Skeletal muscle tissue (tissue), 4 donors: ENCODE results near the gene IL17RA. TPM values are rescaled to one million over a fixed set of nuclear protein-coding genes. Genes with fewer than 3 reads are reported as not detected.

Experiments
- H3K27ac ChIP-seq: one replicate; pipeline ENCODE4 v1.7.0; 2013; ENCODE audit warnings: mild to moderate bottlenecking, low read depth, low read length, inconsistent platforms
- H3K27me3 ChIP-seq, 3 donors: one replicate each; pipeline ENCODE4 v1.7.0; 2013; ENCODE audit warnings: low read length in 3 of 3; ENCODE audit not compliant: control insufficient read depth in 3 of 3, insufficient read depth in 3 of 3
- H3K36me3 ChIP-seq, 3 donors: one replicate each; pipeline ENCODE4 v1.7.0; 2013; ENCODE audit warnings: low read length in 3 of 3; ENCODE audit not compliant: control insufficient read depth in 3 of 3, insufficient read depth in 3 of 3
- H3K4me1 ChIP-seq, 3 donors: one replicate each; pipeline ENCODE4 v1.7.0; 2013; ENCODE audit warnings: low read length in 3 of 3, mild to moderate bottlenecking in 3 of 3; ENCODE audit not compliant: control insufficient read depth in 3 of 3, insufficient read depth in 3 of 3
- H3K4me3 ChIP-seq, 3 donors: one replicate each; pipeline ENCODE4 v1.7.0; 2013; ENCODE audit warnings: low read length in 3 of 3
- H3K9ac ChIP-seq, 3 donors: one replicate each; pipeline ENCODE4 v1.7.0; 2013; ENCODE audit warnings: low read length in 3 of 3, mild to moderate bottlenecking in 3 of 3, moderate library complexity in 2 of 3, low read depth in 1 of 3
- H3K9me3 ChIP-seq, 3 donors: one replicate each; pipeline ENCODE4 v1.7.0; 2013; ENCODE audit warnings: low read length in 3 of 3; ENCODE audit not compliant: control insufficient read depth in 3 of 3
- total RNA-seq: library from RNA; depleted of rRNA; stranded (reverse); fragments of >200 nt; gene quantifications from one replicate; pipeline ENCODE4 v1.2.3, GENCODE V29; 2014
- donor health status: Osteomylitis.

The IL17RA gene
- total RNA-seq, 1 donor from 2014 or later, result 3.1 TPM

DNA sequence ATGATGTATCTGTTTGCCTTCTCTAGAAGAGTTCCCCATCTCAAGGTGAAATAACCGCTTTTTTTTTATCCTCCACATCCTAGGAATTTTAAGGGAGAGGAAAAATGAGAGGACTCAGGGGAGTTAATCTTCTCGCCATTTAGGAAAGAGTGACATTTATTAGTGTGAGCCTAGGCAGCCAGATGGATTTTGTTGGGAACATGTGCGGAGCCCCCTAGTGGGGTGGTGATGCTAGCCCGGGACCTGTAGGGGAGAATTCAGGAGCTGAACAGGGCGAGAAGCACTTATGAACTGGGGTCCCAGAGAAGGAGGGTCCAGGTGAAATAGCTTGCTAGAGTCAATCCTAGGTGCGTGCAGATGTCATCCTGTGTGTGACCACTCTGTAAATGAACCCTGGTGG is 10.7 kb downstream of the IL17RA start:
- Histone ChIP-seq H3K27ac (no peak overlapping the region), H3K4me1 (no peaks in the 10 kb centered on the region), H3K36me3 (peaks cover 7 to 27% (median 15%) of the 10 kb centered on the region in 3 donors)

DNA sequence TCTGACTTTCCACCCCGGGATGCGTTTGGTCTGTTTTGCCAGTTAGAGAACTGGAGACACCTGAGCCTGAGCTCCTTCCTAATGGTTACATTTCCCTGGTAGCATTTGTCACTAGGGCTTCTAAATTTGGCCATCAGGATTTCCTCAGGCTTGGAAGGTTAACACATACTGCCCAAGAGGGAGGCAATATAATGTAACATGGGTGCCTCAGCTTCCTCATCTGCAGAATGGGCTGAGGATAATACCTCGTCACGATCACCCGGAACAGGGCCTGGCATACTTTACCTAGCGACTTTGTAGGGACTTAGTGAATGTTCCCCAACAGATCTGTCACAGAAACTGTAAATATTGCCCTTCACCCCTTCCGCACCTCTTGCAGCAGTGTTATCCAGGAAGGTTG is 11.3 kb downstream of the IL17RA start:
- Histone ChIP-seq H3K4me1 (no peaks in the 10 kb centered on the region), H3K9ac (no peak overlapping the region), H3K27me3 (no peaks in the 10 kb centered on the region), H3K27ac (no peak overlapping the region), H3K9me3 (no peaks in the 10 kb centered on the region), H3K36me3 (peaks cover 9 to 32% (median 19%) of the 10 kb centered on the region in 3 donors), H3K4me3 (no peak overlapping the region)

More for the DNA sequence above, 10.7 kb downstream of the IL17RA start:
- Histone ChIP-seq H3K27me3 (no peaks in the 10 kb centered on the region), H3K4me3 (no peak overlapping the region), H3K9ac (no peak overlapping the region), H3K9me3 (no peaks in the 10 kb centered on the region)

DNA sequence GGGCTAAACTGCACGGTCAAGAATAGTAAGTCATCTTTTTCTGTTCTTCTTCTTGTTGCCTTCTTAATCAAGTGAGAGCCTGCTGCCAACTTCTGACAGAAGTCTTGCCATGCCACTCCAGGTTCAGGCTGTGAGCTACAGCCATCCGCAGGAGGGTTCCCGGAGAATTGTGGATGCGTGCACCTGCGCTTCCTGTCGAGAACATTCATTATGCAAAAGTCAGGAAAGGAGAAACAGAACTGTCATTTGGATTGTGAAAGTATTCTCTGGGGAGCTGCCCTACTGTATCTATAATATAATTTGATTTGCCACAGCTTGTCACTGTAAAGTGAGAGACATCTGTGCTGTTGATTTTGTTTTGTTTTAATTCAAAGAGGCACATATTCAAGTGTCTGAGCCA is 12.3 kb downstream of the IL17RA start:
- H3K27ac ChIP-seq, result no peak overlapping the region

DNA sequence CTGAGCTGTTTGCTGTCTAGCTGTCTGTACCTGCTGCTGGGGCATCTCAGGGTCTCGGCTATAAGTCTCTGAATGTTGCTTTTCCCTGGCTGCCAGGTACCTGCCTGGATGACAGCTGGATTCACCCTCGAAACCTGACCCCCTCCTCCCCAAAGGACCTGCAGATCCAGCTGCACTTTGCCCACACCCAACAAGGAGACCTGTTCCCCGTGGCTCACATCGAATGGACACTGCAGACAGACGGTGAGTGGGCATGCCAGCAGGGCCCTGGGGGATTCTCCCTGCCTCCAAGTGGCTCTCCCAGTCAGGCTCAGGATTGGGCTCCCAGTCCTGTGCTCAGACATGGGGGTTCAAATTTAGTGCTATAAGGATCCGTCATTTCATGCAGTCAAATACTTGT is 12.9 kb downstream of the IL17RA start:
- no peaks in the 10 kb centered on the region for H3K9me3 ChIP-seq
- H3K4me1 ChIP-seq, result no peaks in the 10 kb centered on the region
- H3K27ac ChIP-seq, result no peak overlapping the region
- H3K9ac ChIP-seq, result no peak overlapping the region
- H3K4me3 ChIP-seq, result no peak overlapping the region
- peaks cover 18 to 45% (median 33%) of the 10 kb centered on the region in 3 donors for H3K36me3 ChIP-seq
- H3K27me3 ChIP-seq, result no peaks in the 10 kb centered on the region

More for the DNA sequence above, 12.3 kb downstream of the IL17RA start:
- no peaks in the 10 kb centered on the region for H3K27me3 ChIP-seq
- H3K4me1 ChIP-seq, result no peaks in the 10 kb centered on the region
- no peak overlapping the region for H3K9ac ChIP-seq
- H3K9me3 ChIP-seq, result no peaks in the 10 kb centered on the region
- H3K4me3 ChIP-seq, result no peak overlapping the region
- H3K36me3 ChIP-seq, result peaks cover 14 to 40% (median 28%) of the 10 kb centered on the region in 3 donors

DNA sequence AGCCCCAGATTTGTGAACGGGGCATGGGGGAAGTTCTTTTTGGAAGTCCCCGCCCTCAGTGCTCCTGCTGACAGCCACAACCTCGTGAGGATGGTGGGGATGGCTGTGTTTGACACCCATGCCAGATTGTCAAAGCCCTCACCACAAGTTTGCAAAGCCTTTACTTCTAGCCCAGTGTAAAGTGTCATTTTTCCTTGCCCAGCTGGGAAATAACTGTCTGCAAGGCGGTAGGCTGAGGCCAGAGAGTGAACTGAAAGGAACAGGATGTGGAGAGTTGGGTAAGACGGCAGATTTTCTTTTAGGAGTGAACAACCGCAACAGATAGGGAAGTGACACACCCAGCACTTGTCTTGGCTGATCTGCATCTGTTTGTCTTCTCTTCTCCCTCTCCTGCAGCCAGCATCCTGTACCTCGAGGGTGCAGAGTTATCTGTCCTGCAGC is 13.6 kb downstream of the IL17RA start:
- Histone ChIP-seq H3K36me3 (peaks cover 20 to 50% (median 38%) of the 10 kb centered on the region in 3 donors), H3K4me1 (no peaks in the 10 kb centered on the region), H3K9me3 (no peaks in the 10 kb centered on the region), H3K27ac (no peak overlapping the region), H3K9ac (no peak overlapping the region), H3K4me3 (no peak overlapping the region), H3K27me3 (no peaks in the 10 kb centered on the region)

DNA sequence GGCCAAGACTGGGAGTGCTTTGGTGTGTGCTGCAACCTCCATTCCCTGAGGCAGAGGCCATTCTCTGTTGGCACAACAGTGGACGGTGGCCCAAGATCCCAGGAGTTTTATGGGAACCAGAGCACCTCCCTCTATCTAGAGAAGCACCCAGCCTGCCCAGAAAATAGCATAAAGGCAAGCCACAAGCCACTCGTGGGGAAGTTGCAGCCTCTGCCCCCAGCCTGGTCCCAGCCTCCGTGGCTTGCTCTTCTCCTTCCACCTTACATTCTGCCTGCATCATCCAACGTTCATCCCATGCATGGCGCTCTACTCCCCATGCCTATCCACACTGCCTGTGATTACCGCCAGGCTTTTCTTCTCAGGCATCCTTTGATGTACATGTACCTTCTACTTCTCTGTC is 15.8 kb downstream of the IL17RA start:
- no peak overlapping the region for H3K27ac ChIP-seq
- H3K4me3 ChIP-seq, result no peak overlapping the region
- peaks cover 23 to 57% (median 43%) of the 10 kb centered on the region in 3 donors for H3K36me3 ChIP-seq
- no peaks in the 10 kb centered on the region for H3K9me3 ChIP-seq
- H3K27me3 ChIP-seq, result no peaks in the 10 kb centered on the region
- H3K4me1 ChIP-seq, result no peaks in the 10 kb centered on the region
- H3K9ac ChIP-seq, result no peak overlapping the region

DNA sequence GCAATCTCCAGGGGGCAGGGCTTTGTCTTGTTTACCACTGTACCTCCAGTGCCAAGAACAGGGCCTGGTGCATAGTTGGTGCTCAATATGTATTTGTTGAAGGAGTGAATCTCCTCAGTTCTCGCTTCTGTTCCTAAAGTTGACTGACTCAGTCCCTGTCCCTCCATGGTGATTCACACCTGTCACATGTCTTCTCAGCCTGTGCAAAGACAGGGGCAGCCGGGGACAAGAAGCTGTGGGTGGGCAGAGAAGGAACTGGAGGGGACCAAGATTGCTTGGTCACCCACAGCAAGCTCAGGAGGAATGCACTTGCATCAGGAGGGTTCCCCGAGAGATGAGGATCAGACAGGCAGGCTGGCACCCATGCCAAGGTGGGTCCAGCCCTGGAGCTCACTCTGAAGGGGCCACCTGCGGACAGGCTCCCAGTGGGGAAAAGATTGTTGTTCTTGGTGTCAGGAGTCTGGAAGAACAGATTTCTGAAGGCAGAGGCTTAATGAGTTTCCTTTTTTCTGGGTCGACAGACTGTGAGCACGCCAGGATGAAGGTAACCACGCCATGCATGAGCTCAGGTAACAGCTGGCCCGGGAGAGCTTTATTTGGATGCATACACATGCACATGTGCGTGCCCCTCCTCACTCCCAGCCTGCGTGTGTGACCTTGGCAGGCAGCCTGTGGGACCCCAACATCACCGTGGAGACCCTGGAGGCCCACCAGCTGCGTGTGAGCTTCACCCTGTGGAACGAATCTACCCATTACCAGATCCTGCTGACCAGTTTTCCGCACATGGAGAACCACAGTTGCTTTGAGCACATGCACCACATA is 16.9 kb downstream of the IL17RA start:
- peaks cover 23 to 60% (median 46%) of the 10 kb centered on the region in 3 donors for H3K36me3 ChIP-seq
- H3K9me3 ChIP-seq, result no peaks in the 10 kb centered on the region
- no peaks in the 10 kb centered on the region for H3K4me1 ChIP-seq
- H3K4me3 ChIP-seq, result no peak overlapping the region
- H3K9ac ChIP-seq, result no peak overlapping the region
- no peak overlapping the region for H3K27ac ChIP-seq
- H3K27me3 ChIP-seq, result no peaks in the 10 kb centered on the region

DNA sequence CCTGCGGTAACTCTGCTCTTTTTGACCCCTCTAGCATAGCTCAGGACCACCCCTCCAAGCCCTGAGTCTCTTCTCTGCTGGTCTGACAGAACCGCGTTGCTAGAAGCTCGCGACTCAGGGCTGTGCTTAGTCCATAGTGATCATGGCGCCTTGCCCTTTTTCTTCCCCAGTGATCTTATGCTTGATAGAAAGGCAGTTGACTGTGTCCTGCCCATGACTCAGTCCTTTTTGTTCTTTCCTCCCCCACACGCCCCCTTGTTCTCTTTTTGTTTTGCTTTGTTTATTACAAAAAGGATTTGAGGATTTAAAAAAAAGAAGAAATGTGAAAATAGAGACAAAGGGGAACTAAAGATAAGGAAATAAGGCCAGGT is 17.5 kb downstream of the IL17RA start:
- Histone ChIP-seq H3K4me3 (no peak overlapping the region), H3K9me3 (no peaks in the 10 kb centered on the region), H3K36me3 (peaks cover 23 to 60% (median 49%) of the 10 kb centered on the region in 3 donors), H3K9ac (no peak overlapping the region), H3K27ac (no peak overlapping the region), H3K27me3 (no peaks in the 10 kb centered on the region), H3K4me1 (no peaks in the 10 kb centered on the region)

DNA sequence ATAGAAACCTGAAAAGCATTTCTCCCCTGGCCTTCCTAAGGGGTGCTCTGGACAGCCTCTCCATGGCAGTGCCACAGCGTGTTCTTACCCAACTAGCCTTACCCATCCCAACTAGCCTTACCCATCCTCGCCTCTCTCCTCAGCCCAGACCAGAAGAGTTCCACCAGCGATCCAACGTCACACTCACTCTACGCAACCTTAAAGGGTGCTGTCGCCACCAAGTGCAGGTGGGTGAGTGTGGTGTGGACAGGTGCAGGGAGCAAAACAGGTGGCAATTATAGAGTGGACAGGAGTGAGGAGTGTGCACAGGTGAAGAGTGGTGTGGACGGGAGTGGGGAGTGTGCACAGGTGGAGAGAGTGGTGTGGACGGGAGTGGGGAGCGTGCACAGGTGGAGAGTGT is 18.6 kb downstream of the IL17RA start:
- H3K4me3 ChIP-seq, result no peak overlapping the region
- no peaks in the 10 kb centered on the region for H3K4me1 ChIP-seq
- H3K27ac ChIP-seq, result no peak overlapping the region
- no peak overlapping the region for H3K9ac ChIP-seq
- H3K36me3 ChIP-seq, result peaks cover 25 to 56% (median 50%) of the 10 kb centered on the region in 3 donors
- H3K27me3 ChIP-seq, result no peaks in the 10 kb centered on the region
- H3K9me3 ChIP-seq, result no peaks in the 10 kb centered on the region

DNA sequence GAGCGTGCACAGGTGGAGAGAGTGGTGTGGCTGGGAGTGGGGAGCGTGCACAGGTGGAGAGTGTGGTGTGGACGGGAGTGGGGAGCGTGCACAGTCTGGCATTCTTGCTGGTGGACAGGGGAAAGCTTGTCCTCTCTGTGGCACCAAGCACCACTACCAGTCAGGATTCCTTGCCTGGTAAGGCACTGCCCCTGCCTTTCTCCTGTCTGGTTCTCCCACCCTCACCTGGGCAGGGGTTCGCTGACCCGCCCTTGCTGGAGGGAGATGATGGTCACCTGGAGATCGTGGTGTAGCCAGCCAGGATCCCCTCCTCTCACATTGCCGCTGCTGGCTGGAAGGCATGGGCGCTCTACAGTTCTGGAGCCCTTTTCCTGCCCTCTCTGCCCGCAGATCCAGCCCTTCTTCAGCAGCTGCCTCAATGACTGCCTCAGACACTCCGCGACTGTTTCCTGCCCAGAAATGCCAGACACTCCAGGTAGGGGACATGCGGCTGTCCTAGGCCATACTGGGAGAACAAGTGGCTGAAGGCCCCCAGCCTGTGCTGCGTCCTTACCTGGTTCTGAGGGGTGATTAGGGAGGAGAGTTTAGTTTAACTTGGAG is 19.6 kb downstream of the IL17RA start:
- no peaks in the 10 kb centered on the region for H3K4me1 ChIP-seq
- H3K9ac ChIP-seq, result no peak overlapping the region
- H3K9me3 ChIP-seq, result no peaks in the 10 kb centered on the region
- H3K27ac ChIP-seq, result no peak overlapping the region
- no peak overlapping the region for H3K4me3 ChIP-seq
- no peaks in the 10 kb centered on the region for H3K27me3 ChIP-seq
- H3K36me3 ChIP-seq, result peaks cover 18 to 49% (median 46%) of the 10 kb centered on the region in 3 donors
